Heart left ventricle (tissue), 16 donors: ENCODE measurements around the gene DDRGK1. TPM values are rescaled to one million over a fixed set of nuclear protein-coding genes. Genes with fewer than 3 reads are reported as not detected.

Experiments
- ATAC-seq, 4 donors: fragments of 200-7000 bp; cut with Tn5 transposase; one replicate each; pipeline ENCODE4 v1.9.1; 2020 to 2022; ENCODE audit warnings: moderate library complexity in 4 of 4, mild to moderate bottlenecking in 3 of 4, moderate number of reproducible peaks in 1 of 4
- DNase-seq, 5 donors: peaks; one replicate each; pipeline ENCODE4 v3.0.0-alpha.2; 2020
- H3K27ac ChIP-seq, 12 donors: fragments of 200-600 bp; sonication (generic) in 4 of 12; one replicate each; pipeline versions ENCODE4 v1.5.0 to v1.8.0; 2016 to 2022; ENCODE audit warnings: mild to moderate bottlenecking in 2 of 12
- H3K27me3 ChIP-seq, 9 donors: fragments of 200-600 bp; sonication (generic) in 2 of 9; one replicate each; pipeline versions ENCODE4 v1.5.1 to v1.8.0; 2016 to 2022; ENCODE audit warnings: mild to moderate bottlenecking in 3 of 9
- H3K36me3 ChIP-seq, 9 donors: fragments of 200-600 bp; sonication (generic) in 2 of 9; one replicate each; pipeline versions ENCODE4 v1.5.0 to v1.8.0; 2018 to 2022; ENCODE audit warnings: mild to moderate bottlenecking in 2 of 9
- H3K4me1 ChIP-seq, 12 donors: fragments of 200-600 bp; sonication (generic) in 4 of 12; one replicate each; pipeline versions ENCODE4 v1.5.0 to v1.8.0; 2016 to 2022; ENCODE audit warnings: mild to moderate bottlenecking in 3 of 12
- H3K4me3 ChIP-seq, 12 donors: fragments of 200-600 bp; sonication (generic) in 4 of 12; one replicate each; pipeline versions ENCODE4 v1.5.0 to v1.8.0; 2017 to 2022; ENCODE audit warnings: mild to moderate bottlenecking in 9 of 12, moderate library complexity in 4 of 12
- H3K9me3 ChIP-seq, 12 donors: fragments of 200-600 bp; sonication (generic) in 4 of 12; one replicate each; pipeline versions ENCODE4 v1.5.0 to v1.8.0; 2016 to 2022; ENCODE audit warnings: mild to moderate bottlenecking in 1 of 12
- POLR2A ChIP-seq, 2 donors: fragments of 450-650 bp; IDR thresholded peaks; one replicate each; pipeline ENCODE4 v1.6.1; 2017; ENCODE audit warnings: antibody characterized with exemption in 2 of 2, mild to moderate bottlenecking in 2 of 2, moderate library complexity in 2 of 2
- WGBS, 4 donors: extraction: QIAGEN DNeasy Blood & Tissue Kit in 2 of 4; methylation state at CpG; one replicate each; pipeline versions ENCODE4 v1.1.5 to v1.1.7; 2013 to 2018; 5-methylcytosine and 5-hydroxymethylcytosine counted together
- intact Hi-C, 10 donors: fragments of 100-400 bp; cut with DNase I; formaldehyde crosslinking; loops; one replicate each; pipeline versions ENCODE4 v1.11.1 to v1.14.2; 2022
- long read RNA-seq, 3 donors: library from polyadenylated mRNA; unstranded; transcript quantifications; one replicate each; pipeline ENCODE4 v2.0.0, GENCODE V29; 2020 to 2021
- polyA plus RNA-seq, 2 donors: library from polyadenylated mRNA; stranded (reverse); fragments of 200-250 nt; gene quantifications; one replicate each; pipeline ENCODE4 v1.2.3, GENCODE V29; 2013
- total RNA-seq, 9 donors: library from RNA; depleted of rRNA in 2 of 9; stranded (reverse); fragments of >200 nt in 2 of 9; fragmentation: NEBNext Ultra II Directional in 3 of 9; extraction: Animal tissue kit (Norgen Biotek cat#: 25700) in 3 of 9; gene quantifications; one replicate each; pipeline versions ENCODE4 v1.1.0 to v1.2.4, GENCODE V29; 2016 to 2023
- TF ChIP-seq, protein P1 (sequence below), 12 donors: fragments of 200-600 bp; sonication (generic) in 4 of 12; IDR thresholded peaks; one replicate each; pipeline versions ENCODE4 v1.5.0 to v1.8.0; 2018 to 2022; ENCODE audit warnings: antibody characterized with exemption in 12 of 12, mild to moderate bottlenecking in 5 of 12
- donor health status: ischemic (EF 13 %, LVEDD 7.1; RV severe dilation, severe dysfunction).
- donor health status: healthy with polysubstance abuse.
- donor health status: DM: no; HTN: yes; CAD: no.
- donor health status: DM: no; HTN: no; CAD: no.
- donor health status: ischemic (EF 25% LVEDD 6.9; RV normal size, moderate dysfunction).
- donor health status: ischemic (EF 25% LVEDD 5.7; RV mildly dilated, moderate dysfunction).
- donor health status: healthy.
- donor health status: DM: yes; HTN: yes; CAD: no.
- donor health status: ischemic (EF 35%, LVEDD 5.7; RV mildly dilated, moderate dysfunction).
- donor health status: nonischemic (EF 11% LVEDD 7.7; RV severe dilation, severe dysfunction).
- donor health status: DM: yes; HTN: yes; CAD: no.
- donor health status: PGD.
- donor health status: ischemic (EF 29% LVEDD 5.4; RV normal size, mild dysfunction).
- donor health status: nonischemic (EF 23%, LVEDD 6.1; RV moderate dilation, normal function).

Gene DDRGK1
- total RNA-seq, result 10 to 100 TPM; 26.0 to 55.5 (median 35.5) TPM
- 10 to 100 TPM; 25.1 to 78.3 TPM for polyA plus RNA-seq
- long read RNA-seq, donor 1, transcript DDRGK1-201 (9 exons, 1,306 nt), result major isoform, 44 of 55 reads
- long read RNA-seq, donor 1, partial matches to known transcripts, result 0 of 55 reads
- long read RNA-seq, donor 1, other reads (novel, unspliced or antisense), result 10 of 55 reads
- long read RNA-seq, donor 2, transcript DDRGK1-201 (9 exons, 1,306 nt), result major isoform, 120 of 144 reads
- long read RNA-seq, donor 2, partial matches to known transcripts, result 5 of 144 reads
- long read RNA-seq, donor 2, other reads (novel, unspliced or antisense), result 18 of 144 reads
- long read RNA-seq, donor 3, transcript DDRGK1-201 (9 exons, 1,306 nt), result major isoform, 33 of 42 reads
- long read RNA-seq, donor 3, partial matches to known transcripts, result 1 of 42 reads
- long read RNA-seq, donor 3, other reads (novel, unspliced or antisense), result 8 of 42 reads

DNA sequence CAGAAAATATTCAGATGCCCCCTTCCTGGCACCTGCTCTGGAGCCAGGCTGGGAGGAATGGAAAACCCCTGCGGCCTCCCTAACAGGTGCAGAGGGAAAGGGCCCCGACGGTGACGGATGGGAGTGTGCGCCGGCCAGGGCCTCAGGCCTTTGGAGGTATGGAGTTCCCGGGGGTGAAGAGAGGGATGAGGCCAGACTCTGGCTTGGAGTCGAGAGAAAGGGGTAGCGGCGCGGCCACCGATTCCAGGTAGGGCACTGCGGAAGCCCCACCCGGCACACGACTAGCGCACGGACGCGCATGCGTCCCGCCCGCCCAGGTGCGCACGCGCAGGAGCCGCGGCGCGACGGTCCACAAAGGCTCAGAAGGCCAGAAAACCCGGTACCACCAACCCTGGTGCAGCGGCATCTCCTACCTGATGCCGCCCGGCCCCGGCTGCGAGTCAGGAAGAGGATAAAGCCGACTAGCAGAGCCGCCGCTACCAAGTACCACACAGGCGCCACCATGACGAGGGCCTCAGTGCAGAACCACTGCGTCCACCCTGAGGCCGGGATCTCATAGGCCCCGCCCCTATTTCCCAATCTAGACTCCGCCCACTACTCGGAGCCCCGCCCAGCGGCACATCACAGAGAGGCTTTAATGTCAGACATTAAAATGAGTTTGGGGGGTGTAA, at the start of gene DDRGK1:
TSS of gene DDRGK1 (minus strand) at position 559 of the 671 bp plus-strand sequence. CDS start at position 504, 55 bp downstream.
- Histone ChIP-seq H3K27ac (peak within 1 kb of the TSS; percentile 77 to 91 (median 85)), H3K9me3 (no peaks in the 10 kb centered on the region), H3K4me1 (peaks cover 0 to 23% (median 12%) of the 10 kb centered on the region in 12 donors), H3K27me3 (no peaks in the 10 kb centered on the region), H3K4me3 (peak within 1 kb of the TSS; percentile 53 to 97 (median 81)), H3K36me3 (peaks cover 0 to 34% (median 20%) of the 10 kb centered on the region in 9 donors)
- ATAC-seq, result peak; percentile 89 to 97 (median 96)
- peak; percentile 84 to 92 (median 87) for DNase-seq
- WGBS, 4 donors, result 0% methylated on average over 21 to 48 of the region's 48 CpGs
- intact Hi-C loops, result loop anchor here in 1 of 10 donors (10.0 kb wide), 1 partner anchor 149 kb away; no protein-coding TSS in a partner anchor
- peak in 1 of 2 donors; percentile 72 for TF ChIP-seq POLR2A (IDR thresholded peaks at IDR 0.05)
- TF ChIP-seq, protein P1, sequence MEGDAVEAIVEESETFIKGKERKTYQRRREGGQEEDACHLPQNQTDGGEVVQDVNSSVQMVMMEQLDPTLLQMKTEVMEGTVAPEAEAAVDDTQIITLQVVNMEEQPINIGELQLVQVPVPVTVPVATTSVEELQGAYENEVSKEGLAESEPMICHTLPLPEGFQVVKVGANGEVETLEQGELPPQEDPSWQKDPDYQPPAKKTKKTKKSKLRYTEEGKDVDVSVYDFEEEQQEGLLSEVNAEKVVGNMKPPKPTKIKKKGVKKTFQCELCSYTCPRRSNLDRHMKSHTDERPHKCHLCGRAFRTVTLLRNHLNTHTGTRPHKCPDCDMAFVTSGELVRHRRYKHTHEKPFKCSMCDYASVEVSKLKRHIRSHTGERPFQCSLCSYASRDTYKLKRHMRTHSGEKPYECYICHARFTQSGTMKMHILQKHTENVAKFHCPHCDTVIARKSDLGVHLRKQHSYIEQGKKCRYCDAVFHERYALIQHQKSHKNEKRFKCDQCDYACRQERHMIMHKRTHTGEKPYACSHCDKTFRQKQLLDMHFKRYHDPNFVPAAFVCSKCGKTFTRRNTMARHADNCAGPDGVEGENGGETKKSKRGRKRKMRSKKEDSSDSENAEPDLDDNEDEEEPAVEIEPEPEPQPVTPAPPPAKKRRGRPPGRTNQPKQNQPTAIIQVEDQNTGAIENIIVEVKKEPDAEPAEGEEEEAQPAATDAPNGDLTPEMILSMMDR (IDR thresholded peaks at IDR 0.05), result no peak

DNA sequence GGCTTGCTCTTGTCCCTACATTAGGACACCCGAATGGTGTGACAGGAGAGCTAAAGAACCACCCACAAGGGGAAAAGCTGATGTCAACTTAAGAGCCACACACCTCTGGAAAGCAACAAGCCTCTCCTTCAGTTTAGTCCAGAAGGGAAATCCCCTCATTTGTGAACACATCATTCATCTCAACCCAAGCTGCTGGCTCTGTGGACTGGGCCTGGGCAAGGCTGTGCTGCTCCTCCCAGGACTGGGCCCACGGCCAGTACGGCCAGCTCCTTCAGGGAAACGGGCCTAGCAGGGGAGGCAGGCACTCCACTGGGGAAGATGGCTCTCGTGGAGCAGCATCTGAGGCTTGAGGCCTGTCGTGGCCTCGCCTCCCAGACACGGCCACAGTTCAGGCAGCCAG, 47.3 kb upstream of the DDRGK1 start:
- Histone ChIP-seq H3K4me3 (no peak overlapping the region), H3K27me3 (peaks cover 0 to 19% (median 0%) of the 10 kb centered on the region in 9 donors), H3K27ac (no peak overlapping the region), H3K9me3 (no peaks in the 10 kb centered on the region), H3K36me3 (peaks cover 0 to 64% (median 59%) of the 10 kb centered on the region in 9 donors), H3K4me1 (peaks cover 0 to 20% (median 12%) of the 10 kb centered on the region in 12 donors)
- ATAC-seq, result peak in 2 of 4 donors; percentile 23 to 25
- intact Hi-C loops, result no loop called here
- no peak for TF ChIP-seq POLR2A (IDR thresholded peaks at IDR 0.05)
- TF ChIP-seq, protein P1 (IDR thresholded peaks at IDR 0.05), result no peak
- DNase-seq, result no peak
- WGBS, 4 donors, result 61 to 71% (median 66%) methylated on average over 7 to 8 of the region's 8 CpGs

DNA sequence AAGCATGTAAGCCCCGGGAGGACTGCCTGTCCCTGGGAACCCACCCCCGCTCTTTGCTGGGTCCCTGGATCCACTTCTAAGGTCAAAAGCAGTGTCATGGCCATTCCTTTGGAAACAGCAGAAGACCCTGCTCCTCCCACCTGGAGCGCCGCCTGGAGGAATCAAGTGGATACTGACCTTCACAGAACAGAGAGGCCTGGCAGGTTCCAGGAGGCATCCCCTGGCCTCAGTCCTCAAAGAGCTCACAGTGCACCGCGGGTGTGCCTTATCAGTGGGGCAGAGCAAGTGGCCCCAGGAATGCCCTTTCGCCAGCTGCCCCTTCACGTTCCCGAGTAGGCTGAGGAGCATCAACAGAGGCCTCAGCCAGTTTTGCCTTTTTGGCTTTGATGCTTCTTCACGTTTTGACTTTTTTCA, 45.6 kb upstream of the DDRGK1 start:
- peaks cover 0 to 47% (median 42%) of the 10 kb centered on the region in 9 donors for H3K36me3 ChIP-seq
- 69 to 80% (median 74%) methylated on average over 10 of the region's 10 CpGs for WGBS, 4 donors

More for the DNA sequence above, 45.6 kb upstream of the DDRGK1 start:
- ATAC-seq (no peak), DNase-seq (no peak)
- Histone ChIP-seq H3K4me1 (peaks cover 0 to 20% (median 12%) of the 10 kb centered on the region in 12 donors), H3K4me3 (no peak overlapping the region), H3K9me3 (no peaks in the 10 kb centered on the region), H3K27me3 (peaks cover 0 to 19% (median 0%) of the 10 kb centered on the region in 9 donors), H3K27ac (no peak overlapping the region)
- TF ChIP-seq, protein P1 (IDR thresholded peaks at IDR 0.05), result peak in 2 of 12 donors; percentile 8 to 17
- TF ChIP-seq POLR2A (IDR thresholded peaks at IDR 0.05), result no peak
- intact Hi-C loops, result no loop called here
